Measurements from ENCODE around the gene CCDC43. TPM values are rescaled to one million over a fixed set of nuclear protein-coding genes. Genes with fewer than 3 reads are reported as not detected.

CCDC43 gene
- total RNA-seq, 2 experiments from 2014 or later: 29.1 to 31.8 TPM

- H3K27ac Mint-ChIP-seq: no peak overlapping the region
- CTCF ChIA-PET: no interaction called here
- intact Hi-C loops (cut with micrococcal nuclease): no loop called here
- peaks cover 6% of the 10 kb centered on the region for H3K27me3 Mint-ChIP-seq (ENCODE audit: low read depth)
- H3K9me3 Mint-ChIP-seq: no peaks in the 10 kb centered on the region
- H3K36me3 Mint-ChIP-seq (ENCODE audit: low read depth): no peaks in the 10 kb centered on the region
- no peak for DNase-seq
- H3K4me1 Mint-ChIP-seq (ENCODE audit: low read depth): peaks cover 3% of the 10 kb centered on the region
- no peak overlapping the region for H3K4me3 Mint-ChIP-seq
These were observed 27.7 kb downstream of the CCDC43 start for GRCh38 chr17:44661835-44662234.

- CTCF ChIA-PET: interaction anchor here (0.7 to 1.4 kb wide), 3 partner anchors 10 to 51 kb away, joined by 3 to 5 read pairs (median 4); no protein-coding TSS in a partner anchor
- Mint-ChIP-seq H3K9me3 (no peaks in the 10 kb centered on the region), H3K27ac (no peak within 1 kb of the TSS), H3K36me3 (ENCODE audit: low read depth) (no peaks in the 10 kb centered on the region), H3K4me3 (peak within 1 kb of the TSS; percentile 46), H3K4me1 (ENCODE audit: low read depth) (peaks cover 6% of the 10 kb centered on the region), H3K27me3 (ENCODE audit: low read depth) (peaks cover 27% of the 10 kb centered on the region)
- intact Hi-C loops (cut with micrococcal nuclease): no loop called here
- DNase-seq: peak; percentile 34
These were observed 33.4 kb downstream of the CCDC43 start, which contains the start of gene MEIOC for GRCh38 chr17:44655983-44656710. Gene MEIOC, plus strand, starts transcription at chr17:44656468. Its CDS starts 146 bp downstream, at chr17:44656614.

- Mint-ChIP-seq H3K27me3 (ENCODE audit: low read depth) (peaks cover 31% of the 10 kb centered on the region), H3K27ac (no peak overlapping the region), H3K9me3 (no peaks in the 10 kb centered on the region), H3K4me1 (ENCODE audit: low read depth) (peaks cover 6% of the 10 kb centered on the region), H3K36me3 (ENCODE audit: low read depth) (no peaks in the 10 kb centered on the region), H3K4me3 (no peak overlapping the region)
- intact Hi-C loops (cut with micrococcal nuclease): no loop called here
- DNase-seq: no peak
- CTCF ChIA-PET: no interaction called here
These were observed 35.6 kb downstream of the CCDC43 start for GRCh38 chr17:44653954-44654353.

GRCh38 chr17:44653384-44653783, 36.2 kb downstream of the CCDC43 start:
- CTCF ChIA-PET: no interaction called here
- Mint-ChIP-seq H3K27me3 (ENCODE audit: low read depth) (peaks cover 31% of the 10 kb centered on the region), H3K9me3 (no peaks in the 10 kb centered on the region), H3K36me3 (ENCODE audit: low read depth) (no peaks in the 10 kb centered on the region), H3K4me1 (ENCODE audit: low read depth) (peaks cover 6% of the 10 kb centered on the region), H3K27ac (no peak overlapping the region), H3K4me3 (no peak overlapping the region)
- intact Hi-C loops (cut with micrococcal nuclease): no loop called here
- no peak for DNase-seq

GRCh38 chr17:44652727-44653126, 36.8 kb downstream of the CCDC43 start:
- Mint-ChIP-seq H3K36me3 (ENCODE audit: low read depth) (no peaks in the 10 kb centered on the region), H3K9me3 (no peaks in the 10 kb centered on the region), H3K27me3 (ENCODE audit: low read depth) (peaks cover 31% of the 10 kb centered on the region), H3K4me3 (no peak overlapping the region), H3K27ac (no peak overlapping the region), H3K4me1 (ENCODE audit: low read depth) (peaks cover 6% of the 10 kb centered on the region)
- intact Hi-C loops (cut with micrococcal nuclease): no loop called here
- no peak for DNase-seq
- CTCF ChIA-PET: no interaction called here

- Mint-ChIP-seq H3K27ac (no peak overlapping the region), H3K4me3 (no peak overlapping the region), H3K9me3 (no peaks in the 10 kb centered on the region), H3K4me1 (ENCODE audit: low read depth) (peaks cover 2% of the 10 kb centered on the region), H3K27me3 (ENCODE audit: low read depth) (peaks cover 29% of the 10 kb centered on the region), H3K36me3 (ENCODE audit: low read depth) (no peaks in the 10 kb centered on the region)
- CTCF ChIA-PET: no interaction called here
- intact Hi-C loops (cut with micrococcal nuclease): no loop called here
- DNase-seq: no peak
These were observed 38.3 kb downstream of the CCDC43 start for GRCh38 chr17:44651228-44651627.

GRCh38 chr17:44648963-44649362, 40.6 kb downstream of the CCDC43 start:
- Mint-ChIP-seq H3K27ac (no peak overlapping the region), H3K4me3 (no peak overlapping the region), H3K27me3 (ENCODE audit: low read depth) (peaks cover 19% of the 10 kb centered on the region), H3K36me3 (ENCODE audit: low read depth) (no peaks in the 10 kb centered on the region), H3K4me1 (ENCODE audit: low read depth) (no peaks in the 10 kb centered on the region), H3K9me3 (no peaks in the 10 kb centered on the region)
- intact Hi-C loops (cut with micrococcal nuclease): no loop called here
- CTCF ChIA-PET: interaction anchor here (0.6 kb wide), 1 partner anchor 1203 kb away, joined by 4 read pairs; no protein-coding TSS in a partner anchor
- DNase-seq: no peak

- no peaks in the 10 kb centered on the region for H3K36me3 Mint-ChIP-seq (ENCODE audit: low read depth)
- no peak overlapping the region for H3K27ac Mint-ChIP-seq
- no peaks in the 10 kb centered on the region for H3K9me3 Mint-ChIP-seq
- H3K4me3 Mint-ChIP-seq: no peak overlapping the region
- H3K27me3 Mint-ChIP-seq (ENCODE audit: low read depth): peaks cover 21% of the 10 kb centered on the region
- intact Hi-C loops (cut with micrococcal nuclease): no loop called here
- CTCF ChIA-PET: no interaction called here
- no peak for DNase-seq
- no peaks in the 10 kb centered on the region for H3K4me1 Mint-ChIP-seq (ENCODE audit: low read depth)
These were observed 41.8 kb downstream of the CCDC43 start for GRCh38 chr17:44647736-44648135.

GRCh38 chr17:44646280-44646679, 43.3 kb downstream of the CCDC43 start:
- no peak for DNase-seq
- CTCF ChIA-PET: interaction anchor here (0.8 to 2.0 kb wide), 3 partner anchors 9 to 288 kb away, joined by 3 to 5 read pairs (median 5); partner anchors contain the start of gene MEIOC
- Mint-ChIP-seq H3K4me3 (no peak overlapping the region), H3K4me1 (ENCODE audit: low read depth) (no peaks in the 10 kb centered on the region), H3K9me3 (no peaks in the 10 kb centered on the region), H3K36me3 (ENCODE audit: low read depth) (no peaks in the 10 kb centered on the region), H3K27ac (no peak overlapping the region), H3K27me3 (ENCODE audit: low read depth) (peaks cover 18% of the 10 kb centered on the region)
- intact Hi-C loops (cut with micrococcal nuclease): no loop called here

- no peak overlapping the region for H3K27ac Mint-ChIP-seq
- H3K27me3 Mint-ChIP-seq (ENCODE audit: low read depth): peaks cover 13% of the 10 kb centered on the region
- no peaks in the 10 kb centered on the region for H3K36me3 Mint-ChIP-seq (ENCODE audit: low read depth)
- DNase-seq: no peak
- H3K4me3 Mint-ChIP-seq: no peak overlapping the region
- intact Hi-C loops (cut with micrococcal nuclease): no loop called here
- H3K4me1 Mint-ChIP-seq (ENCODE audit: low read depth): no peaks in the 10 kb centered on the region
- no peaks in the 10 kb centered on the region for H3K9me3 Mint-ChIP-seq
- CTCF ChIA-PET: interaction anchor here (0.6 to 2.0 kb wide), 3 partner anchors 8 to 122 kb away, joined by 4 to 5 read pairs (median 5); partner anchors contain the start of gene MEIOC
These were observed 44.2 kb downstream of the CCDC43 start for GRCh38 chr17:44645341-44645740.

GRCh38 chr17:44642834-44643233, 46.7 kb downstream of the CCDC43 start:
- no peak overlapping the region for H3K27ac Mint-ChIP-seq
- DNase-seq: no peak
- no peaks in the 10 kb centered on the region for H3K9me3 Mint-ChIP-seq
- no peaks in the 10 kb centered on the region for H3K4me1 Mint-ChIP-seq (ENCODE audit: low read depth)
- no peak overlapping the region for H3K4me3 Mint-ChIP-seq
- CTCF ChIA-PET: interaction anchor here (1.1 kb wide), 1 partner anchor 13 kb away, joined by 3 read pairs; no protein-coding TSS in a partner anchor
- H3K36me3 Mint-ChIP-seq (ENCODE audit: low read depth): no peaks in the 10 kb centered on the region
- H3K27me3 Mint-ChIP-seq (ENCODE audit: low read depth): peaks cover 13% of the 10 kb centered on the region
- intact Hi-C loops (cut with micrococcal nuclease): no loop called here

- H3K4me3 Mint-ChIP-seq: no peak overlapping the region
- intact Hi-C loops (cut with micrococcal nuclease): no loop called here
- no peak overlapping the region for H3K27ac Mint-ChIP-seq
- no peaks in the 10 kb centered on the region for H3K4me1 Mint-ChIP-seq (ENCODE audit: low read depth)
- peaks cover 2% of the 10 kb centered on the region for H3K27me3 Mint-ChIP-seq (ENCODE audit: low read depth)
- H3K36me3 Mint-ChIP-seq (ENCODE audit: low read depth): no peaks in the 10 kb centered on the region
- no peaks in the 10 kb centered on the region for H3K9me3 Mint-ChIP-seq
- CTCF ChIA-PET: interaction anchor here (0.7 to 1.9 kb wide), 8 partner anchors 9 to 320 kb away, joined by 3 to 14 read pairs (median 4); no protein-coding TSS in a partner anchor
- DNase-seq: no peak
These were observed 52.5 kb downstream of the CCDC43 start for GRCh38 chr17:44637066-44637465.

- H3K27me3 Mint-ChIP-seq (ENCODE audit: low read depth): peaks cover under 1% of the 10 kb centered on the region
- H3K4me1 Mint-ChIP-seq (ENCODE audit: low read depth): no peaks in the 10 kb centered on the region
- DNase-seq: no peak
- intact Hi-C loops (cut with micrococcal nuclease): loop anchor here (1.0 kb wide), 1 partner anchor 103 kb away; no protein-coding TSS in a partner anchor
- H3K36me3 Mint-ChIP-seq (ENCODE audit: low read depth): no peaks in the 10 kb centered on the region
- no peak overlapping the region for H3K27ac Mint-ChIP-seq
- no peaks in the 10 kb centered on the region for H3K9me3 Mint-ChIP-seq
- CTCF ChIA-PET: interaction anchor here (0.9 to 1.9 kb wide), 6 partner anchors 12 to 113 kb away, joined by 3 to 14 read pairs (median 3); no protein-coding TSS in a partner anchor
- no peak overlapping the region for H3K4me3 Mint-ChIP-seq
These were observed 53.0 kb downstream of the CCDC43 start for GRCh38 chr17:44636562-44636961.

Measured in activated naive CD4-positive, alpha-beta T cell treated with anti-CD3 and anti-CD28 coated beads for 36 hours (primary cell).